KMS-11 (cell line): ENCODE data around the gene PDAP1.
"Not testable (repeated sequence)": the region's sequence is repeated elsewhere in the genome, so short reads cannot be mapped to it uniquely, and the experiment has no call there.

Experiments used
- H2AFZ ChIP-seq: fragments of 200-600 bp; sonication (generic); 2 replicates; pipeline ENCODE4 v1.6.1; 2016; ENCODE audit warnings: antibody characterized with exemption, mixed run types, low read depth
- H3K27ac ChIP-seq: fragments of 200-600 bp; sonication (generic); 2 replicates; pipeline ENCODE4 v1.6.1; 2016; ENCODE audit warnings: mild to moderate bottlenecking, mixed run types
- H3K27me3 ChIP-seq: fragments of 200-600 bp; sonication (generic); 2 replicates; pipeline ENCODE4 v1.6.1; 2017; ENCODE audit warnings: mild to moderate bottlenecking, low read depth, mixed run types, moderate library complexity; ENCODE audit not compliant: insufficient read depth
- H3K36me3 ChIP-seq: fragments of 200-600 bp; sonication (generic); 2 replicates; pipeline ENCODE4 v1.6.1; 2017; ENCODE audit warnings: mild to moderate bottlenecking, mixed run types; ENCODE audit not compliant: insufficient read depth
- H3K4me1 ChIP-seq: fragments of 200-600 bp; sonication (generic); 2 replicates; pipeline ENCODE4 v1.6.1; 2016; ENCODE audit warnings: mild to moderate bottlenecking, low read depth, mixed run types; ENCODE audit not compliant: poor library complexity, severe bottlenecking
- H3K4me2 ChIP-seq: fragments of 200-600 bp; sonication (generic); 2 replicates; pipeline ENCODE4 v1.7.0; 2016; ENCODE audit warnings: mild to moderate bottlenecking, mixed run types
- H3K4me3 ChIP-seq: fragments of 200-600 bp; sonication (generic); IDR thresholded peaks from 2 replicates; pipeline ENCODE4 v1.6.1; 2017; ENCODE audit warnings: low read depth, low read length, mixed read lengths; ENCODE audit not compliant: insufficient read depth
- H3K79me2 ChIP-seq: fragments of 200-600 bp; sonication (generic); 2 replicates; pipeline ENCODE4 v1.6.1; 2016; ENCODE audit warnings: low read depth, mixed run types; ENCODE audit not compliant: insufficient read depth
- H3K9ac ChIP-seq: fragments of 200-600 bp; sonication (generic); 2 replicates; pipeline ENCODE4 v1.6.1; 2016; ENCODE audit warnings: mild to moderate bottlenecking, mixed run types
- H4K20me1 ChIP-seq: fragments of 200-600 bp; sonication (generic); 2 replicates; pipeline ENCODE4 v1.6.1; 2016; ENCODE audit warnings: mild to moderate bottlenecking, mixed run types; ENCODE audit not compliant: insufficient read depth
- TF ChIP-seq, protein P1 (sequence below): fragments of 200-600 bp; sonication (generic); conservative IDR thresholded peaks from 2 replicates; pipeline ENCODE4 v1.6.1; 2017; ENCODE audit warnings: low read depth, mild to moderate bottlenecking, antibody characterized with exemption, low read length, moderate library complexity, mixed read lengths

Gene PDAP1

DNA sequence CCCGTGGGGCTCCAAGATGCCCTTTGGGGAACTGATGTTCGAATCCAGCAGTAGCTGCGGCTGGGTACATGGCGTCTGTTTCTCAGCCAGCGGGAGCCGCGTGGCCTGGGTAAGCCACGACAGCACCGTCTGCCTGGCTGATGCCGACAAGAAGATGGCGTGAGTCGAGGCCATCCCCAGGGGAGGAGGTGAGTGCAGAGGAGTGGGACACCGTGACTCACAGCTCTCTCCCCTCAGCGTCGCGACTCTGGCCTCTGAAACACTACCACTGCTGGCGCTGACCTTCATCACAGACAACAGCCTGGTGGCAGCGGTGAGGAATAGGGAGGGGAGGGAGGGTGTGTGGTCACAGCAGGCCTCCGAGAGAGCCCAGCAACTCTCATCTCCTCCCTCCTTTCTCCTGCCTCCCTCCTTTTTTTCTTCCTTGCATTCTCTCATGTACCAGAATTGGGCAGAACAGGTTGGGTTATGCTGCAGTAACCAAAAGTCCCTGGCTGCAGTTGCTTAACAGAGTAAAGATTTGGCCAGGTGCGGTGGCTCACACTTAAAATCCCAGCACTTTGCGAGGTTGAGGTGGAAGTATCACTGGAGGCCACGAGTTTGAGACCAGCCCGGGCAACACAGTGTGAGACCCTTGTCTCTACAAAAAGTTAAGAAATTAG lies 17.3 kb downstream of the PDAP1 start:
- Histone ChIP-seq H3K9ac (no peak overlapping the region), H3K27ac (no peak overlapping the region; the same call in 1 of the 2 replicates), H3K4me2 (no peak overlapping the region; the same call in 1 of the 2 replicates), H3K4me3 (no peak overlapping the region), H3K79me2 (no peaks in the 10 kb centered on the region; the same call in 1 of the 2 replicates), H3K27me3 (no peaks in the 10 kb centered on the region), H2AFZ (no peak overlapping the region), H3K4me1 (peaks cover 23% of the 10 kb centered on the region), H3K36me3 (no peaks in the 10 kb centered on the region), H4K20me1 (0 out of 2 replicates have a peak, but pooled peaks cover 3% of the 10 kb centered on the region)
- TF ChIP-seq, protein P1, sequence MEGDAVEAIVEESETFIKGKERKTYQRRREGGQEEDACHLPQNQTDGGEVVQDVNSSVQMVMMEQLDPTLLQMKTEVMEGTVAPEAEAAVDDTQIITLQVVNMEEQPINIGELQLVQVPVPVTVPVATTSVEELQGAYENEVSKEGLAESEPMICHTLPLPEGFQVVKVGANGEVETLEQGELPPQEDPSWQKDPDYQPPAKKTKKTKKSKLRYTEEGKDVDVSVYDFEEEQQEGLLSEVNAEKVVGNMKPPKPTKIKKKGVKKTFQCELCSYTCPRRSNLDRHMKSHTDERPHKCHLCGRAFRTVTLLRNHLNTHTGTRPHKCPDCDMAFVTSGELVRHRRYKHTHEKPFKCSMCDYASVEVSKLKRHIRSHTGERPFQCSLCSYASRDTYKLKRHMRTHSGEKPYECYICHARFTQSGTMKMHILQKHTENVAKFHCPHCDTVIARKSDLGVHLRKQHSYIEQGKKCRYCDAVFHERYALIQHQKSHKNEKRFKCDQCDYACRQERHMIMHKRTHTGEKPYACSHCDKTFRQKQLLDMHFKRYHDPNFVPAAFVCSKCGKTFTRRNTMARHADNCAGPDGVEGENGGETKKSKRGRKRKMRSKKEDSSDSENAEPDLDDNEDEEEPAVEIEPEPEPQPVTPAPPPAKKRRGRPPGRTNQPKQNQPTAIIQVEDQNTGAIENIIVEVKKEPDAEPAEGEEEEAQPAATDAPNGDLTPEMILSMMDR, result no peak

DNA sequence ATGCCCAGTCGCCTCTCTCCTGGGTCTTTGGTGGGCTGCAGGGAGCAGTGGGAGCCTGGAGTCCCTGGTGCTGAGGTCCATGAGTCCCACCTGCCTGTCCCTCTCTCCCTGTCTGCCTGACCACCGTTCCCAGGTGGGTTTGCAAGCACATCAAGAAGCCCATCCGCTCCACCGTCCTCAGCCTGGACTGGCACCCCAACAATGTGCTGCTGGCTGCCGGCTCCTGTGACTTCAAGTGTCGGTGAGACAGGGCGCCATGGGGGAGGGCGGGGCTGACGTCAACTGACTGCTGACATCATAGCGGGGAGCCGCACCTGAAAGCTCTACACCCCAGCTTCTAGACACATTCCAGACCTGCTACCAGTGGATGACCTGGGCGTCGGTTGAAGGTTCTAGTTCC lies 18.6 kb downstream of the PDAP1 start:
- H3K9ac ChIP-seq, result no peak overlapping the region

DNA sequence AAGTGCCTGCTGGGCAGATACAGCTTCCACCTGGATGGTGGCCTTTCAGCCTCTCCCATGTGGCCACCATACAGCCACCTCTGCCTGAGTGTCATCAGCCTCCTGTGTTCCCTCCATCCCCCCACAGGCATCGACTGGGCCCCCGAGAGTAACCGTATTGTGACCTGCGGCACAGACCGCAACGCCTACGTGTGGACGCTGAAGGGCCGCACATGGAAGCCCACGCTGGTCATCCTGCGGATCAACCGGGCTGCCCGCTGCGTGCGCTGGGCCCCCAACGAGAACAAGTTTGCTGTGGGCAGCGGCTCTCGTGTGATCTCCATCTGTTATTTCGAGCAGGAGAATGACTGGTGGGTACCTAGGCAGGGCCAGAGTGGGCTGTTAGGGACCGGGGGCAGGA lies 20.5 kb downstream of the PDAP1 start:
- H2AFZ ChIP-seq, result no peak overlapping the region
- no peaks in the 10 kb centered on the region for H4K20me1 ChIP-seq
- H3K4me2 ChIP-seq, result no peak overlapping the region
- H3K4me1 ChIP-seq, result peaks cover 15% of the 10 kb centered on the region
- TF ChIP-seq, protein P1, result no peak
- no peak overlapping the region for H3K4me3 ChIP-seq
- peaks cover 18% of the 10 kb centered on the region for H3K79me2 ChIP-seq
- H3K27ac ChIP-seq, result no peak overlapping the region
- no peaks in the 10 kb centered on the region for H3K36me3 ChIP-seq
- H3K9ac ChIP-seq, result no peak overlapping the region
- no peaks in the 10 kb centered on the region for H3K27me3 ChIP-seq

More for the DNA sequence above, 18.6 kb downstream of the PDAP1 start:
- no peak overlapping the region for H3K4me2 ChIP-seq
- no peak overlapping the region for H2AFZ ChIP-seq
- H3K79me2 ChIP-seq, result no peaks in the 10 kb centered on the region
- H3K4me1 ChIP-seq, result peaks cover 23% of the 10 kb centered on the region
- TF ChIP-seq, protein P1, result no peak
- H3K27me3 ChIP-seq, result no peaks in the 10 kb centered on the region
- H3K4me3 ChIP-seq, result no peak overlapping the region
- no peak overlapping the region for H3K27ac ChIP-seq
- H3K36me3 ChIP-seq, result no peaks in the 10 kb centered on the region
- H4K20me1 ChIP-seq, result no peaks in the 10 kb centered on the region

DNA sequence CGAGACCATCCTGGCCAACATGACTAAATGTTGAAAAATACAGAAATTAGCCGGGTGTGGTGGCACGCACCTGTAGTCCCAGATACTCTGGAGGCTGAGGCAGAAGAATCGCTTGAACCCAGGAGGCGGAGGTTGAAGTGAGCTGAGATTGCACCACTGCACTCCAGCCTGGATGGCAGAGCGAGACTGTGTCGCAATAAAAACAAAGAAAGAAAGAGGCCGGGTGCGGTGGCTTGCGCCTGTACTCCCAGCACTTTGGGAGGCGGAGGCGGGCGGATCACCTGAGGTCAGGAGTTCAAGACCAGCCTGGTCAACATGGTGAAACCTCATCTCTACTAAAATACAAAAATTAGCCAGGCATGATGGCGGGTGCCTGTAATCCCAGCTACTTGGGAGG lies 21.2 kb downstream of the PDAP1 start:
- not testable (repeated sequence) for H3K36me3 ChIP-seq, H2AFZ ChIP-seq, H3K27me3 ChIP-seq, H3K9ac ChIP-seq, H3K4me3 ChIP-seq, H3K27ac ChIP-seq, H3K4me2 ChIP-seq, H4K20me1 ChIP-seq
- Histone ChIP-seq H3K79me2 (peaks cover 25% of the 10 kb centered on the region), H3K4me1 (peaks cover 13% of the 10 kb centered on the region)
- TF ChIP-seq, protein P1, result peak; percentile 7; the same call in 1 of the 2 replicates
